Heart left ventricle (tissue), 16 donors: Measurements from ENCODE around the gene KCNK18. TPM values are rescaled to one million over a fixed set of nuclear protein-coding genes. Genes with fewer than 3 reads are reported as not detected.

Source experiments
- ATAC-seq, 4 donors: fragments of 200-7000 bp; cut with Tn5 transposase; one replicate each; pipeline ENCODE4 v1.9.1; 2020 to 2022; ENCODE audit warnings: moderate library complexity in 4 of 4, mild to moderate bottlenecking in 3 of 4, moderate number of reproducible peaks in 1 of 4
- DNase-seq, 5 donors: peaks; one replicate each; pipeline ENCODE4 v3.0.0-alpha.2; 2020
- H3K27ac ChIP-seq, 12 donors: fragments of 200-600 bp; sonication (generic) in 4 of 12; one replicate each; pipeline versions ENCODE4 v1.5.0 to v1.8.0; 2016 to 2022; ENCODE audit warnings: mild to moderate bottlenecking in 2 of 12
- H3K27me3 ChIP-seq, 9 donors: fragments of 200-600 bp; sonication (generic) in 2 of 9; one replicate each; pipeline versions ENCODE4 v1.5.1 to v1.8.0; 2016 to 2022; ENCODE audit warnings: mild to moderate bottlenecking in 3 of 9
- H3K36me3 ChIP-seq, 9 donors: fragments of 200-600 bp; sonication (generic) in 2 of 9; one replicate each; pipeline versions ENCODE4 v1.5.0 to v1.8.0; 2018 to 2022; ENCODE audit warnings: mild to moderate bottlenecking in 2 of 9
- H3K4me1 ChIP-seq, 12 donors: fragments of 200-600 bp; sonication (generic) in 4 of 12; one replicate each; pipeline versions ENCODE4 v1.5.0 to v1.8.0; 2016 to 2022; ENCODE audit warnings: mild to moderate bottlenecking in 3 of 12
- H3K4me3 ChIP-seq, 12 donors: fragments of 200-600 bp; sonication (generic) in 4 of 12; one replicate each; pipeline versions ENCODE4 v1.5.0 to v1.8.0; 2017 to 2022; ENCODE audit warnings: mild to moderate bottlenecking in 9 of 12, moderate library complexity in 4 of 12
- H3K9me3 ChIP-seq, 12 donors: fragments of 200-600 bp; sonication (generic) in 4 of 12; one replicate each; pipeline versions ENCODE4 v1.5.0 to v1.8.0; 2016 to 2022; ENCODE audit warnings: mild to moderate bottlenecking in 1 of 12
- POLR2A ChIP-seq, 2 donors: fragments of 450-650 bp; IDR thresholded peaks; one replicate each; pipeline ENCODE4 v1.6.1; 2017; ENCODE audit warnings: antibody characterized with exemption in 2 of 2, mild to moderate bottlenecking in 2 of 2, moderate library complexity in 2 of 2
- WGBS, 4 donors: extraction: QIAGEN DNeasy Blood & Tissue Kit in 2 of 4; methylation state at CpG; one replicate each; pipeline versions ENCODE4 v1.1.5 to v1.1.7; 2013 to 2018; 5-methylcytosine and 5-hydroxymethylcytosine counted together
- intact Hi-C, 10 donors: fragments of 100-400 bp; cut with DNase I; formaldehyde crosslinking; loops; one replicate each; pipeline versions ENCODE4 v1.11.1 to v1.14.2; 2022
- polyA plus RNA-seq, 2 donors: library from polyadenylated mRNA; stranded (reverse); fragments of 200-250 nt; gene quantifications; one replicate each; pipeline ENCODE4 v1.2.3, GENCODE V29; 2013
- total RNA-seq, 9 donors: library from RNA; depleted of rRNA in 2 of 9; stranded (reverse); fragments of >200 nt in 2 of 9; fragmentation: NEBNext Ultra II Directional in 3 of 9; extraction: Animal tissue kit (Norgen Biotek cat#: 25700) in 3 of 9; gene quantifications; one replicate each; pipeline versions ENCODE4 v1.1.0 to v1.2.4, GENCODE V29; 2016 to 2023
- TF ChIP-seq, protein P1 (sequence below), 12 donors: fragments of 200-600 bp; sonication (generic) in 4 of 12; IDR thresholded peaks; one replicate each; pipeline versions ENCODE4 v1.5.0 to v1.8.0; 2018 to 2022; ENCODE audit warnings: antibody characterized with exemption in 12 of 12, mild to moderate bottlenecking in 5 of 12
- donor health status: ischemic (EF 13 %, LVEDD 7.1; RV severe dilation, severe dysfunction).
- donor health status: healthy with polysubstance abuse.
- donor health status: DM: no; HTN: yes; CAD: no.
- donor health status: DM: no; HTN: no; CAD: no.
- donor health status: ischemic (EF 25% LVEDD 6.9; RV normal size, moderate dysfunction).
- donor health status: ischemic (EF 25% LVEDD 5.7; RV mildly dilated, moderate dysfunction).
- donor health status: healthy.
- donor health status: DM: yes; HTN: yes; CAD: no.
- donor health status: ischemic (EF 35%, LVEDD 5.7; RV mildly dilated, moderate dysfunction).
- donor health status: nonischemic (EF 11% LVEDD 7.7; RV severe dilation, severe dysfunction).
- donor health status: DM: yes; HTN: yes; CAD: no.
- donor health status: PGD.
- donor health status: ischemic (EF 29% LVEDD 5.4; RV normal size, mild dysfunction).
- donor health status: nonischemic (EF 23%, LVEDD 6.1; RV moderate dilation, normal function).

Gene KCNK18
- total and polyA plus RNA-seq, 11 donors: not detected

DNA sequence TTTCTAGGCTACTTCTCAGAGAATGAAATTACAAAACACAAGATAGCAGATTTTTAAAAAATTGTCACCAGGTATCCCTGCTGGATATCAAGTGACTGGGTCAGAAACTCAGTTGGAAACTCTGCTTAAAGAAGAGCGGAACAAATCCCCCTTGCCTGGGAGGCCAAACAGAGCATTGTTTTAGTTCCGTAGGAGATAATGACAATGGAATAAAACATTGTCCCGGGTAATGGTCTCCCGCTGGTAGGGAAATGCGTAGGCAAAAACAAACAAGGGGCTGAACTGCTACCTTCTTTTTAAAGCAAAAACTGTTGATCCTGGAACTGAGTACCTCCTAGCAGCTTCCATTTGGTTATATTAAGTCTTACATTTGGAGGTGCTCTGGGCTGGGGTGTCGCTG lies 37.9 kb upstream of the KCNK18 start:
- WGBS, 4 donors: 2 to 8% (median 4%) methylated on average over 6 of the region's 6 CpGs
- ATAC-seq: no peak
- Histone ChIP-seq H3K4me3 (no peak overlapping the region), H3K36me3 (no peaks in the 10 kb centered on the region), H3K9me3 (no peaks in the 10 kb centered on the region), H3K4me1 (peaks cover 0 to 19% (median 10%) of the 10 kb centered on the region in 12 donors), H3K27ac (no peak overlapping the region), H3K27me3 (peaks cover 44 to 100% (median 96%) of the 10 kb centered on the region in 9 donors)
- intact Hi-C loops: no loop called here
- TF ChIP-seq, protein P1, sequence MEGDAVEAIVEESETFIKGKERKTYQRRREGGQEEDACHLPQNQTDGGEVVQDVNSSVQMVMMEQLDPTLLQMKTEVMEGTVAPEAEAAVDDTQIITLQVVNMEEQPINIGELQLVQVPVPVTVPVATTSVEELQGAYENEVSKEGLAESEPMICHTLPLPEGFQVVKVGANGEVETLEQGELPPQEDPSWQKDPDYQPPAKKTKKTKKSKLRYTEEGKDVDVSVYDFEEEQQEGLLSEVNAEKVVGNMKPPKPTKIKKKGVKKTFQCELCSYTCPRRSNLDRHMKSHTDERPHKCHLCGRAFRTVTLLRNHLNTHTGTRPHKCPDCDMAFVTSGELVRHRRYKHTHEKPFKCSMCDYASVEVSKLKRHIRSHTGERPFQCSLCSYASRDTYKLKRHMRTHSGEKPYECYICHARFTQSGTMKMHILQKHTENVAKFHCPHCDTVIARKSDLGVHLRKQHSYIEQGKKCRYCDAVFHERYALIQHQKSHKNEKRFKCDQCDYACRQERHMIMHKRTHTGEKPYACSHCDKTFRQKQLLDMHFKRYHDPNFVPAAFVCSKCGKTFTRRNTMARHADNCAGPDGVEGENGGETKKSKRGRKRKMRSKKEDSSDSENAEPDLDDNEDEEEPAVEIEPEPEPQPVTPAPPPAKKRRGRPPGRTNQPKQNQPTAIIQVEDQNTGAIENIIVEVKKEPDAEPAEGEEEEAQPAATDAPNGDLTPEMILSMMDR (IDR thresholded peaks at IDR 0.05): no peak
- TF ChIP-seq POLR2A (IDR thresholded peaks at IDR 0.05): no peak
- no peak for DNase-seq

DNA sequence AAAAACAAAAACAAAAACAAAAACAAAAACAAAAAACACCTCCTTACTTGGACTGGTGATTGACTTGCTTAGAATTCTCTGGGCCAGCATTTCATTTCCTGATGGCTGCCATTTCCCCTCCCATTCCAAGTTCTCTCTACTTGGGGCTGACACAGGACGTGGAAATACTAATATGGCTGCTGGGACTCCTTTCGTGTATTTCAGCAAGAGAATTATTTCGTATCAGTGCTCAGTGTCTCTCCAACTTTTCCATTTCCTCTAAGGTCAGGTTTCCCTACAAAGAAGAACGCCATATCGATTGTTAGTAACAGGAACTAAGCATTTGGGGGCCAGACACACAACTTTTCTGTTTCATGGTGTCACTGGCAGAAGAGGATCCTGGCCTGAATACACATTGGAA lies 36.7 kb upstream of the KCNK18 start:
- Histone ChIP-seq H3K9me3 (no peaks in the 10 kb centered on the region), H3K4me1 (peaks cover 0 to 30% (median 15%) of the 10 kb centered on the region in 12 donors), H3K36me3 (no peaks in the 10 kb centered on the region), H3K27ac (no peak overlapping the region), H3K27me3 (peaks cover 40 to 100% (median 98%) of the 10 kb centered on the region in 9 donors), H3K4me3 (no peak overlapping the region)
- ATAC-seq (no peak), DNase-seq (no peak)
- intact Hi-C loops: loop anchor here in 1 of 10 donors (10.0 kb wide), 1 partner anchor 476 kb away; no protein-coding TSS in a partner anchor
- WGBS, 4 donors: 6 to 9% (median 7%) methylated on average over 5 of the region's 5 CpGs
- no peak for TF ChIP-seq POLR2A (IDR thresholded peaks at IDR 0.05)
- TF ChIP-seq, protein P1 (IDR thresholded peaks at IDR 0.05): no peak

GRCh38 chr10:117161386-117162033 lies 35.8 kb upstream of the KCNK18 start:
- Histone ChIP-seq H3K4me3 (no peak overlapping the region), H3K27ac (no peak overlapping the region), H3K36me3 (no peaks in the 10 kb centered on the region), H3K27me3 (peaks cover 48 to 100% (median 98%) of the 10 kb centered on the region in 9 donors), H3K4me1 (peaks cover 0 to 37% (median 16%) of the 10 kb centered on the region in 12 donors), H3K9me3 (no peaks in the 10 kb centered on the region)
- TF ChIP-seq, protein P1 (IDR thresholded peaks at IDR 0.05): no peak
- no peak for TF ChIP-seq POLR2A (IDR thresholded peaks at IDR 0.05)
- intact Hi-C loops: loop anchor here in 1 of 10 donors (10.0 kb wide), 1 partner anchor 477 kb away; no protein-coding TSS in a partner anchor
- 9 to 11% (median 10%) methylated on average over 6 of the region's 6 CpGs for WGBS, 4 donors
- DNase-seq (no peak), ATAC-seq (no peak)

- H3K4me1 ChIP-seq: peaks cover 0 to 38% (median 17%) of the 10 kb centered on the region in 12 donors
- H3K9me3 ChIP-seq: no peaks in the 10 kb centered on the region
- TF ChIP-seq POLR2A (IDR thresholded peaks at IDR 0.05): no peak
- TF ChIP-seq, protein P1 (IDR thresholded peaks at IDR 0.05): no peak
- intact Hi-C loops: loop anchor here in 1 of 10 donors (10.0 kb wide), 1 partner anchor 478 kb away; no protein-coding TSS in a partner anchor
- ATAC-seq: no peak
- DNase-seq: no peak
- peak overlapping the region in 6 of 12 donors; percentile 4 to 31 (median 14) for H3K4me3 ChIP-seq
- WGBS, 4 donors: 2 to 4% (median 3%) methylated on average over 34 to 39 of the region's 39 CpGs
- peaks cover 55 to 100% (median 99%) of the 10 kb centered on the region in 9 donors for H3K27me3 ChIP-seq
- H3K27ac ChIP-seq: no peak overlapping the region
- H3K36me3 ChIP-seq: no peaks in the 10 kb centered on the region
Measured at GRCh38 chr10:117162093-117163060, 34.9 kb upstream of the KCNK18 start.
